Activated naive CD4-positive, alpha-beta T cell treated with anti-CD3 and anti-CD28 coated beads, Interleukin-2, amount 10 ng/mL, durations not matched to agents 7 days and 5 days (primary cell): Measurements from ENCODE around the gene DEPP1.

Experiments used
- CTCF ChIA-PET: fragments of 350-600 bp; sonication (Branson Sonifier 250); formaldehyde crosslinking; loops from one replicate; lab custom pipeline; 2021; ENCODE audit warnings: antibody characterized with exemption; lab: Charles Lee
- DNase-seq: peaks from one replicate; pipeline ENCODE4 v3.0.0-alpha.2; 2020
- H3K27ac Mint-ChIP-seq: one replicate; pipeline ENCODE4 v1.8.0; 2021; ENCODE audit warnings: mild to moderate bottlenecking, moderate library complexity, mixed read lengths
- H3K27me3 Mint-ChIP-seq: one replicate; pipeline ENCODE4 v1.8.0; 2021; ENCODE audit warnings: mild to moderate bottlenecking, mixed read lengths
- H3K36me3 Mint-ChIP-seq: one replicate; pipeline ENCODE4 v1.8.0; 2021; ENCODE audit warnings: mixed read lengths
- H3K4me1 Mint-ChIP-seq: one replicate; pipeline ENCODE4 v1.8.0; 2021; ENCODE audit warnings: mixed read lengths
- H3K4me3 Mint-ChIP-seq: one replicate; pipeline ENCODE4 v1.8.0; 2021; ENCODE audit warnings: mild to moderate bottlenecking, moderate library complexity, mixed read lengths
- H3K9me3 Mint-ChIP-seq: one replicate; pipeline ENCODE4 v1.8.0; 2021; ENCODE audit warnings: mixed read lengths

DEPP1 gene

GRCh38 chr10:44962870-44963738 is 15.5 kb downstream of the DEPP1 start:
- H3K4me1 Mint-ChIP-seq = peaks cover 25% of the 10 kb centered on the region
- no peak for DNase-seq
- no peak overlapping the region for H3K4me3 Mint-ChIP-seq
- no peaks in the 10 kb centered on the region for H3K9me3 Mint-ChIP-seq
- CTCF ChIA-PET = interaction anchor here (1.0 to 2.2 kb wide), 3 partner anchors 10 to 30 kb away, joined by 3 to 11 read pairs (median 4); partner anchors contain the start of gene DEPP1
- H3K36me3 Mint-ChIP-seq = no peaks in the 10 kb centered on the region
- no peak overlapping the region for H3K27ac Mint-ChIP-seq
- H3K27me3 Mint-ChIP-seq = peaks cover 13% of the 10 kb centered on the region

DNA sequence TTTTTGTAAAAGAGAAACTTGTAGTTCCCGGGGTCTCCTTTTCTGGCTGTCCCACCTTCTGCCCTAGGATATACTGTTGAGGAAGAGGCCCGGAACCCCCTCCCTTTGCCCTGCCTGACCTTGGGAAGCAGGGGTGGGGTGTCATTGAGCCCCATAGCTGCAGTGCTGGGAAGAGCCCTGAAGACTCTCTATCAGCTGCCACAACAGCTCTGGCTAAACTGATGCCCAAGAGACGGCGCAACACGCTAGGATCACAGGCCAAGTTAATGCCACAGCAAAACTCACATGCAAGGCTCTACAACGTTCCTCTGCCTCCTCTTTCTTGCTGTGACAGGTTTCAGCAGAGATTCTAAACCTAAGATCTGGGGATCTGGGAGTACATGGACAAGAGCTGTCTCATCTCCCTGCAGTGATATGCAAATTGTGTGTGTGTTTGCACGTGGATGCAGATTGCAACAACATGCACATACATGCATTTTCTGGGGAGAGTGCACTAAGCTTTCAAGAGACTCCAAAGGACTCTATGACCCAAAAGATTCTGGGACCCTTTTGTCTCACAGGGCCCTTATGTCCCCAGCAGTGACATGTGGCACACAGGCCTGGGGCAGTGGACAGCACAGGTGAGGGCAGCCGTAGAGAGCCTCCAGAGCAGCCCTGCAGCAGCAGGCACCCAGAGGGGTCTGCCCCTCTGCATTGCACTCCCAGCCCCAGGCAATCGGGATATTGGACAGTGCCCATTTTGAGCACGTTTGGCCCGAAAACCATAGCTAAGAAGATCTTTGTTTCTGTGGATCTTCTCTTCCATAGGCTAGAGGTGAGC is 16.5 kb downstream of the DEPP1 start:
- CTCF ChIA-PET = interaction anchor here (2.2 kb wide), 1 partner anchor 29 kb away, joined by 11 read pairs; no protein-coding TSS in a partner anchor
- Mint-ChIP-seq H3K27ac (no peak overlapping the region), H3K36me3 (no peaks in the 10 kb centered on the region), H3K4me3 (no peak overlapping the region), H3K4me1 (peaks cover 20% of the 10 kb centered on the region), H3K9me3 (no peaks in the 10 kb centered on the region), H3K27me3 (peaks cover 13% of the 10 kb centered on the region)
- no peak for DNase-seq

GRCh38 chr10:44961230-44961571 is 17.4 kb downstream of the DEPP1 start:
- no peaks in the 10 kb centered on the region for H3K9me3 Mint-ChIP-seq
- CTCF ChIA-PET = interaction anchor here (1.0 kb wide), 1 partner anchor 28 kb away, joined by 7 read pairs; no protein-coding TSS in a partner anchor
- peaks cover 13% of the 10 kb centered on the region for H3K27me3 Mint-ChIP-seq
- H3K36me3 Mint-ChIP-seq = peaks cover 4% of the 10 kb centered on the region
- peaks cover 17% of the 10 kb centered on the region for H3K4me1 Mint-ChIP-seq
- DNase-seq = no peak
- H3K4me3 Mint-ChIP-seq = peak overlapping the region; percentile 14
- H3K27ac Mint-ChIP-seq = no peak overlapping the region

- Mint-ChIP-seq H3K9me3 (no peaks in the 10 kb centered on the region), H3K4me3 (peak overlapping the region; percentile 81), H3K4me1 (peaks cover 13% of the 10 kb centered on the region), H3K27ac (no peak overlapping the region), H3K27me3 (peaks cover 13% of the 10 kb centered on the region), H3K36me3 (peaks cover 10% of the 10 kb centered on the region)
- CTCF ChIA-PET = interaction anchor here (1.0 kb wide), 1 partner anchor 27 kb away, joined by 7 read pairs; no protein-coding TSS in a partner anchor
- DNase-seq = no peak
Observed at GRCh38 chr10:44960482-44961229, 18.0 kb downstream of the DEPP1 start.

- CTCF ChIA-PET = interaction anchor here (1.0 kb wide), 1 partner anchor 27 kb away, joined by 7 read pairs; no protein-coding TSS in a partner anchor
- Mint-ChIP-seq H3K36me3 (peaks cover 11% of the 10 kb centered on the region), H3K27me3 (peaks cover 13% of the 10 kb centered on the region), H3K4me1 (peaks cover 13% of the 10 kb centered on the region), H3K27ac (no peak overlapping the region), H3K9me3 (no peaks in the 10 kb centered on the region), H3K4me3 (peak overlapping the region; percentile 81)
- DNase-seq = no peak
Observed at GRCh38 chr10:44960088-44960460, 18.5 kb downstream of the DEPP1 start.

DNA sequence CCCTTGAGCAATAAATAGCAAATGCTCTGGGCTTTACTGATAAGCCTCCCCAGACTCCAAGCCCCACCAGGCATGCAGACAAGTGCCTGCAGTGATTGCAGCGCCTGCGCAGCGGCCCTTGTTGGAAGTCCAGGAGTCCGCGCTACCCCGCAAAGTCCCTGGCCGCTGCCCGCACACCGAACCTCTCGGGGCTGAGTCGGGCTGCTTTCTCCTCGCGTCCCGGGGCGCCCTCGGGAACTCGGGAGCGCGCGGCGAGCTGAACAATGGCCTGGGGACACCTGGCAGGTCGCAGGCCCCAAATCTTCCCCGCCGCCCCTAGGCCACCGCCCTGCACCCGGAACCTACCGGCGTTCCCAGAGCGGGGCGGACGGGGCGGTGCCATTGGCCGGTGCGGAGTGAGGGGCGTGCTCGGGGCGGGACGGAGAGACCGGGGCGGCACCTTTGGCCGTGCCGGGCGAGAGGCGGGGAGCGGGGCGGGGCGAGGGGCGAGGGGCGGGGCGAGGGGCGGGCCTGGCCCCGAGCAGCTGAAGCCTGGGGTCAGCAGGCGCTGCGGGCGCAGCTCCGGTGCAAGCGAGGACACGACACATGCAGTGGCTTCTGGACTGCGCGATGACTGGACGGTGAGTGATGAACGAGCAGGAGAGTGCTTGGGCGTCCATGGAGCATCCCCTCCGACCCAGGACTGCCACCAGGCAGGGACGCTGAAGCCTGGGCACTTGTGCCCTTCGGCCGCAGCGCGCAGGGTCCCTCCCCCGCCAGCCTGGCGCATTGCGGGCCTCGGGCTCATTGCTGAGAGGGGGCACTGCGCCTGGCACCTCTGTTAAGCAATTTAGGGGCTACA is 19.1 kb downstream of the DEPP1 start, which contains the start of gene RASSF4:
Gene RASSF4, plus strand, starts transcription at position 556 of the 841 bp plus-strand sequence. CDS start 10,401 bp downstream, outside the sequence.
- H3K27me3 Mint-ChIP-seq = peaks cover 13% of the 10 kb centered on the region
- CTCF ChIA-PET = no interaction called here
- peaks cover 16% of the 10 kb centered on the region for H3K4me1 Mint-ChIP-seq
- H3K27ac Mint-ChIP-seq = peak within 1 kb of the TSS; percentile 63
- H3K36me3 Mint-ChIP-seq = peaks cover 11% of the 10 kb centered on the region
- H3K9me3 Mint-ChIP-seq = no peaks in the 10 kb centered on the region
- peak; percentile 95 for DNase-seq
- peak within 1 kb of the TSS; percentile 81 for H3K4me3 Mint-ChIP-seq

GRCh38 chr10:44958898-44959246 is 19.7 kb downstream of the DEPP1 start:
- CTCF ChIA-PET = no interaction called here
- peak overlapping the region; percentile 63 for H3K27ac Mint-ChIP-seq
- no peak for DNase-seq
- H3K27me3 Mint-ChIP-seq = peaks cover 13% of the 10 kb centered on the region
- H3K36me3 Mint-ChIP-seq = peaks cover 11% of the 10 kb centered on the region
- H3K4me3 Mint-ChIP-seq = peak overlapping the region; percentile 81
- H3K4me1 Mint-ChIP-seq = peaks cover 16% of the 10 kb centered on the region
- no peaks in the 10 kb centered on the region for H3K9me3 Mint-ChIP-seq

DNA sequence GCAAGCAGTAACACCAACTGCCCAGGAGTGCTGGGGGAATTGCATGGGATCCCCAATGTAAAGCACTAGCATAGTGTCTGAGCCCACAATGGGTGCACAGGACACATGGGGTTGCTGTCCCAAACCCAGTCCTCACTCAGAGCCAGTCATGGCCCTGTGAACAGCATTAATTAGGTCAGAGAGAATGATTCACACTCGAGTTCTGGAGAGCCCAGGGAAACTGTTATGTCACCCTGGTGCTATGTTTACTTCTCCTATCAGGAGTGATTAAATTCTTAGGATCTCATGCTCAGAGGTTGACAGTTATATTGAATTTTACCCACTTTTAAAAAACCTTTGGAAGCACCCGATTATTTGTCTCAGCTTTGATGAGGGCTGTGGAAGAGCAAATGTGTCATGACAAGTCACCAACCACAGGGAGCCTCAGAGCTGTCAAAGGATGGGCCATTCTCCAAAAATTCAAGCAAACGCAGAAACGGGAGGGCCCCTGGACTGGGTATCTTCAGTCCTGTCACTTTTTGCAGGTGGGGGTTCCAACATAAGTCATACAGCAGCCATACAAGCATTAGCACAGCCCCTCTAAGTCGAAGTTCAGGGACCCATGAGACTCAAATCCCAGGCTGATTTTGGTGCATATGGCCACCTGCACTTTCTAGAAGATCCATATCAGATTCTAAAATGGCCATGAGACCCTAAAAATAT is 20.3 kb downstream of the DEPP1 start:
- Mint-ChIP-seq H3K27ac (peak overlapping the region; percentile 24), H3K4me3 (peak overlapping the region; percentile 81), H3K4me1 (peaks cover 16% of the 10 kb centered on the region), H3K36me3 (peaks cover 12% of the 10 kb centered on the region), H3K9me3 (no peaks in the 10 kb centered on the region), H3K27me3 (peaks cover 13% of the 10 kb centered on the region)
- DNase-seq = no peak
- CTCF ChIA-PET = no interaction called here

- Mint-ChIP-seq H3K4me1 (peaks cover 16% of the 10 kb centered on the region), H3K36me3 (peaks cover 13% of the 10 kb centered on the region), H3K9me3 (no peaks in the 10 kb centered on the region), H3K27ac (no peak overlapping the region), H3K27me3 (peaks cover 13% of the 10 kb centered on the region), H3K4me3 (no peak overlapping the region)
- CTCF ChIA-PET = interaction anchor here (0.8 kb wide), 1 partner anchor 24 kb away, joined by 3 read pairs; no protein-coding TSS in a partner anchor
- DNase-seq = no peak
Observed at GRCh38 chr10:44956717-44957706, 21.6 kb downstream of the DEPP1 start.

GRCh38 chr10:44956226-44956625 is 22.4 kb downstream of the DEPP1 start:
- peaks cover 13% of the 10 kb centered on the region for H3K36me3 Mint-ChIP-seq
- H3K4me3 Mint-ChIP-seq = no peak overlapping the region
- H3K27me3 Mint-ChIP-seq = peaks cover 10% of the 10 kb centered on the region
- H3K9me3 Mint-ChIP-seq = no peaks in the 10 kb centered on the region
- CTCF ChIA-PET = no interaction called here
- H3K27ac Mint-ChIP-seq = no peak overlapping the region
- no peak for DNase-seq
- peaks cover 16% of the 10 kb centered on the region for H3K4me1 Mint-ChIP-seq

- no peak for DNase-seq
- CTCF ChIA-PET = no interaction called here
- H3K4me1 Mint-ChIP-seq = peaks cover 16% of the 10 kb centered on the region
- no peak overlapping the region for H3K27ac Mint-ChIP-seq
- H3K36me3 Mint-ChIP-seq = peaks cover 13% of the 10 kb centered on the region
- H3K4me3 Mint-ChIP-seq = no peak overlapping the region
- no peaks in the 10 kb centered on the region for H3K9me3 Mint-ChIP-seq
- peaks cover 3% of the 10 kb centered on the region for H3K27me3 Mint-ChIP-seq
Observed at GRCh38 chr10:44955413-44956070, 23.1 kb downstream of the DEPP1 start.
